Upper lobe of right lung (tissue), 1 donor: ENCODE data around the gene KDM4E. TPM values are rescaled to one million over a fixed set of nuclear protein-coding genes. Genes with fewer than 3 reads are reported as not detected.

Source experiments
- ATAC-seq: fragments of 200-7000 bp; cut with Tn5 transposase; one replicate; pipeline ENCODE4 v1.9.1; 2020; ENCODE audit warnings: mild to moderate bottlenecking, moderate library complexity
- DNase-seq: peaks from one replicate; pipeline ENCODE4 v3.0.0-alpha.2; 2020
- H3K27ac ChIP-seq: fragments of 200-600 bp; one replicate; pipeline ENCODE4 v1.8.0; 2022
- H3K27me3 ChIP-seq: fragments of 200-600 bp; one replicate; pipeline ENCODE4 v1.8.0; 2022; ENCODE audit warnings: mild to moderate bottlenecking
- H3K36me3 ChIP-seq: fragments of 200-600 bp; one replicate; pipeline ENCODE4 v1.8.0; 2022
- H3K4me1 ChIP-seq: fragments of 200-600 bp; one replicate; pipeline ENCODE4 v1.8.0; 2022
- H3K4me3 ChIP-seq: fragments of 200-600 bp; one replicate; pipeline ENCODE4 v1.8.0; 2022; ENCODE audit warnings: mild to moderate bottlenecking
- H3K9me3 ChIP-seq: fragments of 200-600 bp; one replicate; pipeline ENCODE4 v1.8.0; 2022
- intact Hi-C: fragments of 100-400 bp; cut with DNase I; formaldehyde crosslinking; loops from one replicate; pipeline ENCODE4 v1.11.0; 2022
- long read RNA-seq: library from polyadenylated mRNA; unstranded; transcript quantifications from one replicate; pipeline ENCODE4 v2.0.0, GENCODE V29; 2021
- total RNA-seq: library from RNA; stranded (reverse); fragmentation: NEBNext Ultra II Directional; extraction: Animal tissue kit (Norgen Biotek cat#: 25700); gene quantifications from one replicate; pipeline ENCODE4 v1.2.1, GENCODE V29; 2021
- TF ChIP-seq, protein P1 (sequence below): fragments of 200-600 bp; IDR thresholded peaks from one replicate; pipeline ENCODE4 v1.8.0; 2022; ENCODE audit warnings: antibody characterized with exemption
- donor health status: DM: no; HTN: yes; CAD: no; lungs with severe emphysema.

The KDM4E gene
- not detected for total RNA-seq
- long read RNA-seq = 0 reads

DNA sequence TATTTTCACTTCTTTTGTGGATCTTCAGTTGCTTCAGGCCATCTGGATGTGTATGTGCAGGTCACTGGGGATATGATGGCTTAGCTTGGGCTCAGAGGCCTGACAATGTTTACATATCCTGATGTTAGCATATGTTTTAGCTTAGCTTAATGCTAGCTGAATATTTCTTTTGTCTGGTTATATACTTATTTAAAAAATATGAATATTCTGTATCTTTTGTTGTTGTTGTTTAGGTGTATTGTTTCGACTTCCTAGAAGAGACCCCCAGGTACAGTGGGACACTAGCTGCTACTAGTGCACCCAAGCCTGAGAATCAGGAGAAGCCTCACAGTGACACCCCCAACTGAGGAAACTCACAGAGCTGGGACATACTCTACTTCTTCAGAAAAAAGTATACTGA, at the start of gene KDM4E:
TSS of gene KDM4E (plus strand) at position 301 of the 400 bp plus-strand sequence. CDS start 300 bp downstream, outside the sequence.
- no peak within 1 kb of the TSS for H3K4me3 ChIP-seq
- DNase-seq (no peak), ATAC-seq (no peak)
- H3K27me3 ChIP-seq = no peaks in the 10 kb centered on the region
- TF ChIP-seq, protein P1, sequence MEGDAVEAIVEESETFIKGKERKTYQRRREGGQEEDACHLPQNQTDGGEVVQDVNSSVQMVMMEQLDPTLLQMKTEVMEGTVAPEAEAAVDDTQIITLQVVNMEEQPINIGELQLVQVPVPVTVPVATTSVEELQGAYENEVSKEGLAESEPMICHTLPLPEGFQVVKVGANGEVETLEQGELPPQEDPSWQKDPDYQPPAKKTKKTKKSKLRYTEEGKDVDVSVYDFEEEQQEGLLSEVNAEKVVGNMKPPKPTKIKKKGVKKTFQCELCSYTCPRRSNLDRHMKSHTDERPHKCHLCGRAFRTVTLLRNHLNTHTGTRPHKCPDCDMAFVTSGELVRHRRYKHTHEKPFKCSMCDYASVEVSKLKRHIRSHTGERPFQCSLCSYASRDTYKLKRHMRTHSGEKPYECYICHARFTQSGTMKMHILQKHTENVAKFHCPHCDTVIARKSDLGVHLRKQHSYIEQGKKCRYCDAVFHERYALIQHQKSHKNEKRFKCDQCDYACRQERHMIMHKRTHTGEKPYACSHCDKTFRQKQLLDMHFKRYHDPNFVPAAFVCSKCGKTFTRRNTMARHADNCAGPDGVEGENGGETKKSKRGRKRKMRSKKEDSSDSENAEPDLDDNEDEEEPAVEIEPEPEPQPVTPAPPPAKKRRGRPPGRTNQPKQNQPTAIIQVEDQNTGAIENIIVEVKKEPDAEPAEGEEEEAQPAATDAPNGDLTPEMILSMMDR = no peak
- no peaks in the 10 kb centered on the region for H3K36me3 ChIP-seq
- H3K4me1 ChIP-seq = no peaks in the 10 kb centered on the region
- H3K9me3 ChIP-seq = no peaks in the 10 kb centered on the region
- no peak within 1 kb of the TSS for H3K27ac ChIP-seq
- intact Hi-C loops = no loop called here

DNA sequence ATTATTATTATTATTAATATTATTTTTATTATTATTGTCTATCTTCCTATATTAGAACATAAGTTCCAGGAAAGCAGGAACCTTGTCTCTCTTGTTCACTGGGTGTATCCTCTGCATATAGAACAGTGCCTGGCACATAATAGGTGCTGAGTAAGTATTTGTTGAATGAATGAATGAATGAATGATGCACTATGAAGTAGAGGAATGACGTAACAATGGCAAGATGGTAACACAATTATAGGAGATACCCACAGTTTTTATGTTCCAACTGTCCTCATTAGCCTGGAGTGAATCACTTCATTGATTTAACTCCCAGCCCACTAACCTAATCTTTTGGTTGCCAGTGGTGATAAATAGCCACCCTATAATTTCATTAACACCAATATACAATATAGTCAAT, 49.5 kb upstream of the KDM4E start:
- Histone ChIP-seq H3K9me3 (no peaks in the 10 kb centered on the region), H3K4me1 (peaks cover 10% of the 10 kb centered on the region), H3K36me3 (peaks cover 14% of the 10 kb centered on the region), H3K27me3 (no peaks in the 10 kb centered on the region), H3K4me3 (no peak overlapping the region), H3K27ac (no peak overlapping the region)
- ATAC-seq = no peak
- intact Hi-C loops = no loop called here
- TF ChIP-seq, protein P1 = no peak
- DNase-seq = no peak

DNA sequence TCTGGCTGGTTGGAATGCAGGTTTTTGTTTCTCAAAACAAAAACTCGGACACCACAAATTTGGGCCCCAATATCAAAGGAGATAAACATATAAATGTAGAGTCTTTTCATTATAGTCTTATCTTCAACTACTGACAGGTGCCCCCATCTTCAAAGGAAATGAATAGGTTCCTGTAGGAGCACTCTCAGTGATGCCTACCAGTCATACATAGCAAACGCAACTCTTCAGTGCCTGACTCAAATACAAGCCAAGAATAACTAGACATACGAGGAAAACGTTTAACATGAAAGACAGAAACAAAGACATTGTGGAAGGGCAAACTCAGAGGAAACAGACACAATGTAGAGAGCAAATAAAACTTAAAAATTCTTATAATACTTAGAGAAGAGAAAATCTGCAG, 37.7 kb upstream of the KDM4E start:
- DNase-seq = no peak
- intact Hi-C loops = no loop called here
- Histone ChIP-seq H3K9me3 (no peaks in the 10 kb centered on the region), H3K36me3 (no peaks in the 10 kb centered on the region), H3K4me1 (no peaks in the 10 kb centered on the region), H3K27ac (no peak overlapping the region), H3K4me3 (no peak overlapping the region), H3K27me3 (no peaks in the 10 kb centered on the region)
- ATAC-seq = no peak
- TF ChIP-seq, protein P1 = no peak

DNA sequence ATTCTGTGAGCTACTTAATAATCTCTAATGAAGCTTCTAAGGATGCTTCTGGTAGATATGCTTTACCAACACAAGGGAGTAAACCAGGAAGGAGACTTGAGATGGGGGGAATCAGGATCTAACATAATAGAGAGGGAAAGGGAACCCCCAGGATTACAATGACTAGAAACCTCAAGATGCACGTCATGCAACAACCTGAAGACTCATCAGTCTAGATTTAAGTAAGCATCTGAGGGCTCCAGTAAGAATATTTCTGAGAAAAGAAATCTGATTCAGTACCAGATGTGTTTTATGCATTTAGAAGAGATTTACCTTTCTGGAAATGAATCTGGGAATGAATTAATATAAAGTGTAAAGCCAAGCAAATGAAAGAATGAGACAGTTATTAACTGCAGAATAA, 36.3 kb upstream of the KDM4E start:
- Histone ChIP-seq H3K4me1 (no peaks in the 10 kb centered on the region), H3K36me3 (no peaks in the 10 kb centered on the region), H3K27ac (no peak overlapping the region), H3K9me3 (no peaks in the 10 kb centered on the region), H3K4me3 (no peak overlapping the region), H3K27me3 (no peaks in the 10 kb centered on the region)
- DNase-seq (no peak), ATAC-seq (no peak)
- intact Hi-C loops = no loop called here
- TF ChIP-seq, protein P1 = no peak

DNA sequence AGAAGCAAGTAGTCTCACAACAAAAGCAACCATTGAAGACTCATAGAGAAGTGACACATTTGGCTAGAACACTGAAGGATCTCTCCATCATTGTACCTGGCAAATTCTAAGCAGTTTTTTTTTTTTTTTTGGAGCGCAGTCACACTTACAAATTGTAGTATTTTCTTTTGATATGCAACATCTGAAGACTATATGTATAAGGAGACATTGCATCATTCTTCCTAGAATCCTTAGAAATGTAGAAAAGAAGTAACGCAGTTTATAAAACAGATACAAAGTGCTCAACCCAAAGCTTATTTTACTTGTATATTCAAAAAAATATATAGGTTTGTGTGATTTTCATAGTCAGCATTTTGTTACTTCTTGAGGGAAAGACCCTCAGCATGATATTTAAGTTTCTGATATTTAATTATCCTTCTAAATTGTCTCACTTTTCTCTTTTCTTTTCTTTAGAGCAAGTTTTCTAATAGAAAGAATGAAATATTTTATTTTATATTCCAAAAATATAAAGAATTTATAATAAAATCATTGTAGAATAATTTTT, 31.6 kb upstream of the KDM4E start:
- no peaks in the 10 kb centered on the region for H3K4me1 ChIP-seq
- no peaks in the 10 kb centered on the region for H3K36me3 ChIP-seq
- no peak overlapping the region for H3K4me3 ChIP-seq
- no peak for ATAC-seq
- H3K27me3 ChIP-seq = no peaks in the 10 kb centered on the region
- TF ChIP-seq, protein P1 = no peak
- H3K27ac ChIP-seq = no peak overlapping the region
- no peak for DNase-seq
- intact Hi-C loops = no loop called here
- no peaks in the 10 kb centered on the region for H3K9me3 ChIP-seq

DNA sequence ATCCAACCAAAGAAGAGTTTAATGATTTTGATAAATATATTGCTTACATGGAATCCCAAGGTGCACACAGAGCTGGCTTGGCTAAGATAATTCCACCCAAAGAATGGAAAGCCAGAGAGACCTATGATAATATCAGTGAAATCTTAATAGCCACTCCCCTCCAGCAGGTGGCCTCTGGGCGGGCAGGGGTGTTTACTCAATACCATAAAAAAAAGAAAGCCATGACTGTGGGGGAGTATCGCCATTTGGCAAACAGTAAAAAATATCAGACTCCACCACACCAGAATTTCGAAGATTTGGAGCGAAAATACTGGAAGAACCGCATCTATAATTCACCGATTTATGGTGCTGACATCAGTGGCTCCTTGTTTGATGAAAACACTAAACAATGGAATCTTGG, 27.6 kb upstream of the KDM4E start:
- no peaks in the 10 kb centered on the region for H3K9me3 ChIP-seq
- no peaks in the 10 kb centered on the region for H3K4me1 ChIP-seq
- H3K27me3 ChIP-seq = no peaks in the 10 kb centered on the region
- no peak overlapping the region for H3K4me3 ChIP-seq
- TF ChIP-seq, protein P1 = no peak
- H3K27ac ChIP-seq = no peak overlapping the region
- intact Hi-C loops = no loop called here
- no peaks in the 10 kb centered on the region for H3K36me3 ChIP-seq
- DNase-seq (no peak), ATAC-seq (no peak)
